Measurements from ENCODE around the gene FGD4. TPM values are rescaled to one million over a fixed set of nuclear protein-coding genes. Genes with fewer than 3 reads are reported as not detected.
"Not testable (repeated sequence)": the region's sequence is repeated elsewhere in the genome, so short reads cannot be mapped to it uniquely, and the experiment has no call there.

FGD4 gene
- total and polyA plus RNA-seq, 4 donors: 4.8 to 64.6 (median 24.2) TPM

DNA sequence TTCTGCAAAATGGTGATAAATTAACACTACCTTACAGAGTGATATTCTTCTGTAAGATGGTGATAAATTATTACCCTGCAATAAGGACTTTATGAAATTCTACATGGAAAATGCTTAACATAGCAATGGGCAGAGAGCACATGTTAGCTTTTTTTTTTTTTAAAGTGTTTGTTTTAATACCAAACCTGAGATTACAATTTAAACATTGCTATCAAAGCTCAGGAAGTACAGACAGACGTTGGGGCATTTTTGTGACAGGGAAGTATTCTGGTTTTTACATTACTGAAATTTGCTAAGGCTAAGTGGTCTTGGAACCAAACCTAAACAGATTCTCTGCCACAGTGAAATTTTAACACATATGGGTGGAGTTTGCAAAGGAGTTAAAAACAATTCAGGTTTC is 133.1 kb downstream of the FGD4 start:
- H3K9me3 ChIP-seq (ENCODE audit: control insufficient read depth in 4 of 4, insufficient read depth in 3 of 4, low read length in 3 of 4): no peaks in the 10 kb centered on the region
- H3K36me3 ChIP-seq (ENCODE audit: control insufficient read depth in 4 of 4, insufficient read depth in 4 of 4, low read length in 4 of 4): no peaks in the 10 kb centered on the region
- no peaks in the 10 kb centered on the region for H3K27me3 ChIP-seq (ENCODE audit: control insufficient read depth in 3 of 3, insufficient read depth in 3 of 3, low read length in 2 of 3)
- peaks cover 0 to 27% (median 7%) of the 10 kb centered on the region in 5 donors for H3K4me1 ChIP-seq (ENCODE audit: control insufficient read depth in 5 of 5, insufficient read depth in 5 of 5, low read length in 5 of 5)
- TF ChIP-seq, protein P1, sequence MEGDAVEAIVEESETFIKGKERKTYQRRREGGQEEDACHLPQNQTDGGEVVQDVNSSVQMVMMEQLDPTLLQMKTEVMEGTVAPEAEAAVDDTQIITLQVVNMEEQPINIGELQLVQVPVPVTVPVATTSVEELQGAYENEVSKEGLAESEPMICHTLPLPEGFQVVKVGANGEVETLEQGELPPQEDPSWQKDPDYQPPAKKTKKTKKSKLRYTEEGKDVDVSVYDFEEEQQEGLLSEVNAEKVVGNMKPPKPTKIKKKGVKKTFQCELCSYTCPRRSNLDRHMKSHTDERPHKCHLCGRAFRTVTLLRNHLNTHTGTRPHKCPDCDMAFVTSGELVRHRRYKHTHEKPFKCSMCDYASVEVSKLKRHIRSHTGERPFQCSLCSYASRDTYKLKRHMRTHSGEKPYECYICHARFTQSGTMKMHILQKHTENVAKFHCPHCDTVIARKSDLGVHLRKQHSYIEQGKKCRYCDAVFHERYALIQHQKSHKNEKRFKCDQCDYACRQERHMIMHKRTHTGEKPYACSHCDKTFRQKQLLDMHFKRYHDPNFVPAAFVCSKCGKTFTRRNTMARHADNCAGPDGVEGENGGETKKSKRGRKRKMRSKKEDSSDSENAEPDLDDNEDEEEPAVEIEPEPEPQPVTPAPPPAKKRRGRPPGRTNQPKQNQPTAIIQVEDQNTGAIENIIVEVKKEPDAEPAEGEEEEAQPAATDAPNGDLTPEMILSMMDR (IDR thresholded peaks at IDR 0.05; ENCODE audit: control extremely low read depth, extremely low read depth): no peak
- no peak overlapping the region for H3K9ac ChIP-seq (ENCODE audit: insufficient read depth in 1 of 2, low read length in 2 of 2)
- DNase-seq (peak in 2 of 3 donors; percentile 33 to 70), ATAC-seq (ENCODE audit: insufficient read depth, low FRiP score) (peak; percentile 36)
- H3K4me3 ChIP-seq: no peak overlapping the region
- no peak overlapping the region for H3K27ac ChIP-seq (ENCODE audit: low read depth in 1 of 2, low read length in 1 of 2)
- 13 to 16% methylated on average over 1 of the region's 1 CpG for WGBS, 2 donors

DNA sequence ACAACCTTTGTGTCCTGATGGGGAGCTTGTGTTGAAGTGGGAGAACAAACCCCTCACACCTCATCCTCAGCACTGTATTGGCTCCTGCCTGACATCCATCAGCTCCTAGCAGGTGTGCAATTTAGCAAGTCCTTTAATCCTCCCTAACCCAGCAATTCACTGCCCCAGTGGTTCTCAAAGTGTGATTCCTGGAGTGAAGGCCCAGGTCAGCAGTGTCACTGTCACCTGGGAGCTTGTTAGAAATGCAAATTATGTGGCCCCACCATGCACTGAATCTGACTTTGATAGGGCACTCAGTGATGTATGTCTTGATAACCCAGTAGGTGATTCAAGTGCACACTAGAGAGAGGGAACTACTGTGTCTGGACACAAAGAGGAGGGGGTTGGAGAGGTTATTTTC is 133.6 kb downstream of the FGD4 start:
- H3K9me3 ChIP-seq (ENCODE audit: control insufficient read depth in 4 of 4, insufficient read depth in 3 of 4, low read length in 3 of 4): no peaks in the 10 kb centered on the region
- no peaks in the 10 kb centered on the region for H3K36me3 ChIP-seq (ENCODE audit: control insufficient read depth in 4 of 4, insufficient read depth in 4 of 4, low read length in 4 of 4)
- H3K9ac ChIP-seq (ENCODE audit: insufficient read depth in 1 of 2, low read length in 2 of 2): no peak overlapping the region
- DNase-seq (no peak), ATAC-seq (ENCODE audit: insufficient read depth, low FRiP score) (no peak)
- H3K4me1 ChIP-seq (ENCODE audit: control insufficient read depth in 5 of 5, insufficient read depth in 5 of 5, low read length in 5 of 5): peaks cover 2 to 27% (median 7%) of the 10 kb centered on the region in 5 donors
- H3K27me3 ChIP-seq (ENCODE audit: control insufficient read depth in 3 of 3, insufficient read depth in 3 of 3, low read length in 2 of 3): no peaks in the 10 kb centered on the region
- H3K27ac ChIP-seq (ENCODE audit: low read depth in 1 of 2, low read length in 1 of 2): no peak overlapping the region
- TF ChIP-seq, protein P1 (IDR thresholded peaks at IDR 0.05; ENCODE audit: control extremely low read depth, extremely low read depth): no peak
- no peak overlapping the region for H3K4me3 ChIP-seq

DNA sequence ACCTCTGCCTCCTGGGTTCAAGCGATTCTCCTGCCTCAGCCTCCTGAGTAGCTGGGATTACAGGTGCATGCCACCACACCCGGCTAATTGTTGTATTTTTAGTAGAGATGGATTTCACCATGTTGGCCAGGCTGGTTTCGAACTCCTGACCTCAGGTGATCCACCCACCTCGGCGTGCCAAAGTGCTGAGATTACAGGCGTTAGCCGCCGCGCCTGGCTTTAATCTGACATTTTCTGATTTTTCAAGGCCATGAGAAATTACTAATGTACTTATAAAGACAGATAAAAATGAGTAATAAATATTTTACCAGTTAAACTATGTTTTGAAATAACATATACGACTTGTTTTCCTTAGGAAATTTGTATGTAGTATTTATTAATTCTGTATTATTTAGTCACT is 134.1 kb downstream of the FGD4 start:
- not testable (repeated sequence) for H3K9me3 ChIP-seq (ENCODE audit: control insufficient read depth in 4 of 4, insufficient read depth in 3 of 4, low read length in 3 of 4); H3K36me3 ChIP-seq (ENCODE audit: control insufficient read depth in 4 of 4, insufficient read depth in 4 of 4, low read length in 4 of 4); H3K9ac ChIP-seq (ENCODE audit: insufficient read depth in 1 of 2, low read length in 2 of 2); H3K27me3 ChIP-seq (ENCODE audit: control insufficient read depth in 3 of 3, insufficient read depth in 3 of 3, low read length in 2 of 3); H3K4me3 ChIP-seq; ATAC-seq (ENCODE audit: insufficient read depth, low FRiP score); DNase-seq
- Histone ChIP-seq H3K27ac (ENCODE audit: low read depth in 1 of 2, low read length in 1 of 2) (peak overlapping the region in 1 of 2 donors; percentile 52), H3K4me1 (ENCODE audit: control insufficient read depth in 5 of 5, insufficient read depth in 5 of 5, low read length in 5 of 5) (peaks cover 3 to 27% (median 7%) of the 10 kb centered on the region in 5 donors)
- 82 to 89% methylated on average over 10 of the region's 10 CpGs for WGBS, 2 donors

DNA sequence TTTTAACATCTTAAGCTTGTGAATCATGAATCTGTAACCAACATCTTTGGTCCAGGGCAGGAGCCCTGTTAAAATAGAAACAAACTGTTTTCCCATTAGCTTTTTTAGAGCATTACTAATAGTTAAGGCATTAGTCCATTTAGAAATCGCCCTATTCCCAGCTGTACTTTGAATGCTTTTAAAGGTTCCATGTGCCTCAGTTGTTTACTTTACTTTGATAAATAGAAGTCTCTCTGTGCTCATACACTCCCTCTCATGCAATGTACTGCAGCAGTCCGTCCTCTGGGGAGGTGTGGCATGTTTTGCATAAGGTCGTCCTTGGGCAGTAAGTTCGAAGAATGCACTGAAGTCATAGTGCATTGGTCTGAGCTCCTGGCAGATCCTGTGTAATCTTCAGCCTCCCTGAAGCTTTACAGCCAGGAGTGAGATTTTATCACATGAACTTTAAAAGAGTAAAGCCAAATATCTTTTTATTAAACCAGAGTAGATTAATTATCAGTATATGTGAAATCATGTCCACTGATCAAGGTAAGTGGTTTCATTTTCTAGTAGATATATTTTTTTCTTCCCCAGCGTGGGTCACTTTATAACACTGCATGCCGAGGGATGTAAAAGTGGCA is 134.7 kb downstream of the FGD4 start:
- ATAC-seq (ENCODE audit: insufficient read depth, low FRiP score) (peak; percentile 71), DNase-seq (peak; percentile 18 to 63 (median 54))
- WGBS, 2 donors: 13% methylated on average over 6 of the region's 6 CpGs
- peak overlapping the region; percentile 43 to 84 for H3K27ac ChIP-seq (ENCODE audit: low read depth in 1 of 2, low read length in 1 of 2)
- H3K4me3 ChIP-seq: no peak overlapping the region
- H3K9me3 ChIP-seq (ENCODE audit: control insufficient read depth in 4 of 4, insufficient read depth in 3 of 4, low read length in 3 of 4): no peaks in the 10 kb centered on the region
- H3K27me3 ChIP-seq (ENCODE audit: control insufficient read depth in 3 of 3, insufficient read depth in 3 of 3, low read length in 2 of 3): no peaks in the 10 kb centered on the region
- no peaks in the 10 kb centered on the region for H3K36me3 ChIP-seq (ENCODE audit: control insufficient read depth in 4 of 4, insufficient read depth in 4 of 4, low read length in 4 of 4)
- H3K9ac ChIP-seq (ENCODE audit: insufficient read depth in 1 of 2, low read length in 2 of 2): peak overlapping the region in 1 of 2 donors; percentile 24
- H3K4me1 ChIP-seq (ENCODE audit: control insufficient read depth in 5 of 5, insufficient read depth in 5 of 5, low read length in 5 of 5): peaks cover 3 to 27% (median 7%) of the 10 kb centered on the region in 5 donors
- TF ChIP-seq, protein P1 (IDR thresholded peaks at IDR 0.05; ENCODE audit: control extremely low read depth, extremely low read depth): no peak

Data from lung (tissue), 12 donors.